Activated naive CD8-positive, alpha-beta T cell treated with anti-CD3 and anti-CD28 coated beads, Interleukin-2, amount 10 ng/mL, durations not matched to agents 7 days and 5 days (primary cell): ENCODE data around the gene UPF3B. TPM values are rescaled to one million over a fixed set of nuclear protein-coding genes. Genes with fewer than 3 reads are reported as not detected.
A peak's percentile ranks its signal among the peaks of the same experiment; 100 is the strongest.
"Not testable (repeated sequence)": the region's sequence is repeated elsewhere in the genome, so short reads cannot be mapped to it uniquely, and the experiment has no call there.

Experiments
- ATAC-seq: fragments of 150-1000 bp; cut with Tn5 transposase; one replicate; pipeline ENCODE4 v1.10.0; 2021; ENCODE audit warnings: low read depth, moderate library complexity
- POLR2A ChIA-PET: fragments of 350-600 bp; sonication (Branson Sonifier 250); formaldehyde crosslinking; loops from one replicate; lab custom pipeline; 2021; ENCODE audit warnings: antibody characterized with exemption; lab: Charles Lee
- DNase-seq: peaks from one replicate; pipeline ENCODE4 v3.0.0; 2021
- H3K27ac Mint-ChIP-seq: one replicate; pipeline ENCODE4 v1.8.0; 2022; ENCODE audit warnings: mild to moderate bottlenecking, mixed read lengths
- H3K27me3 Mint-ChIP-seq: one replicate; pipeline ENCODE4 v1.8.0; 2022; ENCODE audit warnings: mild to moderate bottlenecking, moderate library complexity, mixed read lengths
- H3K36me3 Mint-ChIP-seq: one replicate; pipeline ENCODE4 v1.8.0; 2021; ENCODE audit warnings: mild to moderate bottlenecking, mixed read lengths
- H3K4me1 Mint-ChIP-seq: one replicate; pipeline ENCODE4 v1.8.0; 2021; ENCODE audit warnings: mixed read lengths
- H3K4me3 Mint-ChIP-seq: one replicate; pipeline ENCODE4 v1.8.0; 2022; ENCODE audit warnings: mild to moderate bottlenecking, moderate library complexity, mixed read lengths
- H3K9me3 Mint-ChIP-seq: one replicate; pipeline ENCODE4 v1.8.0; 2021; ENCODE audit warnings: mixed read lengths
- total RNA-seq, 2 experiments: library from RNA; stranded (reverse); gene quantifications; one replicate each; pipeline ENCODE4 v1.2.3, GENCODE V29; 2021

The UPF3B gene
- total RNA-seq: 10 to 100 TPM; 11.1 to 11.3 TPM

DNA sequence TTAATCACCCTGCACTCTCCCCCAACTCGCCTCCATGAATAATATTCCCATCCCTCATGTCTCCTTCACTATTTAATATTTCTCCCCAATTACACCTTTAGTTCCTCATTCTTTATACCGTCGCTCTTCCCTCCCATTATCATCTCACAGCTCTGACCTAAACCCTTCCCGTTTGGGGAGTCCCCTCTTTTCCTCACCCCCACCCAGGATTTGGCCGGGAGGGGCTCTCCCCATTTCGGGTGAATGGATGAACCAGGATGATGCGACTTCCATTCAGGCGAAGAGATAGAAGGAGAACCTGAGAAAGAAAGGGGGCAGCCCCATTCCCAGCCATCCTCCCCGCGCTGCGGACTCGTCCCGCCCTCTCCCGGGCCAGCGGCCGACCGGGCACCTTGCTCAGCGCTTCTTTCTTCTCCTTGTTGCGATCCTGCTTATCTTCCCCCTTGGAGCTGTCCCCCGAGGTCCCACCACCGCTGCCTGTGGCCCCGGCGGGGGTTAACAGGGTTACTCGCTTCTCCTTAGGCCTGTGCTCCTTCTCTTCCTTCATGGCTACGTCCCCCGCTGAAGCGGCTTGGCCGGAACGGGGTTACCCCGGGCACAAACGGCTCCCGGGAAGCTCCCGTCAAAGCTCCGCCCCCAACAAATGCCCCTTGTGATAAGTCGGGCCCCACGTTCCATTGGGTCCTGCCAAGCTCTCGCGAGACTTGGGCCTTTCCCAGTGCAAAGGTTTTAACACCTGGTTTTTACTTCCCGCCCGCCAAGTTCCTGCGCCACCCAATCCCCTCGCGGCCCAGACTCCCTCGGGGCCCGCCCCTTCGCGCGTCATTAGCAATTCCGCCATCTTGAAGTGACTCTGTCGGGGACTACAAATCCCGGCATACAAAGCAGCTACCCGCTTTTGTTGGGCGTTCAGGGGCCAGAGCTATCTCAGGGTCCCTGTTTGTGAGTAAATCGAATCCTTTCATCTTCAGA, at the start of gene UPF3B:
Gene UPF3B (minus strand): TSS at position 582 of the 972 bp plus-strand sequence. CDS start 35 bp downstream, at position 547.
- POLR2A ChIA-PET: interaction anchor here (0.6 to 1.9 kb wide), 6 partner anchors 13 to 162 kb away, joined by 3 to 16 read pairs (median 4); partner anchors contain the start of genes NDUFA1, RNF113A and RPL39
- Mint-ChIP-seq H3K27ac (peak within 1 kb of the TSS; percentile 92), H3K9me3 (no peaks in the 10 kb centered on the region), H3K36me3 (peaks cover 7% of the 10 kb centered on the region), H3K4me1 (peaks cover 5% of the 10 kb centered on the region), H3K4me3 (peak within 1 kb of the TSS; percentile 97), H3K27me3 (no peaks in the 10 kb centered on the region)
- ATAC-seq (peak; percentile 96), DNase-seq (peak; percentile 85)

DNA sequence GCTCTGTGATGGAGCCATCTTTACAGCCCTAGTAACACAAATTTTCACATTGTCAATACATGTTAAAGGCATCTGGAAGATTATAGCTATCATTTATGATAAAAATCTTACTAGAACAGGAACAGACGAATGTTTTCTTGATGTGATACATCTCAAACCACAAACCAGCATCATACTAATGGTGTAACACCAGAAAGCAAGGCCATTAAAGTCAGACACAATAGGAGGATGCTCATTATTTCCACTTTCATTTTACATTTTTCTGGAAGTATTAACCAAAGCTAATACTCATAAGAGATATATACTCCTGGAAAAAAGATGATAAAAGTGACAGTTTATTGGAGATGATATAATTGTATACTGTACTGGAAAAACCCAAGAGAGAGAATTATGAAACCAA, 48.2 kb upstream of the UPF3B start:
- Mint-ChIP-seq H3K27ac (no peak overlapping the region), H3K36me3 (no peaks in the 10 kb centered on the region), H3K4me3 (no peak overlapping the region), H3K9me3 (no peaks in the 10 kb centered on the region), H3K27me3 (no peaks in the 10 kb centered on the region), H3K4me1 (peaks cover 5% of the 10 kb centered on the region)
- ATAC-seq: no peak
- POLR2A ChIA-PET: interaction anchor here (0.6 kb wide), 1 partner anchor 32 kb away, joined by 3 read pairs; no protein-coding TSS in a partner anchor
- no peak for DNase-seq

GRCh38 chrX:119899125-119899524, 46.4 kb upstream of the UPF3B start:
- ATAC-seq (no peak), DNase-seq (no peak)
- H3K27ac Mint-ChIP-seq: no peak overlapping the region
- no peaks in the 10 kb centered on the region for H3K36me3 Mint-ChIP-seq
- H3K27me3 Mint-ChIP-seq: no peaks in the 10 kb centered on the region
- peaks cover 5% of the 10 kb centered on the region for H3K4me1 Mint-ChIP-seq
- POLR2A ChIA-PET: no interaction called here
- no peaks in the 10 kb centered on the region for H3K9me3 Mint-ChIP-seq
- H3K4me3 Mint-ChIP-seq: no peak overlapping the region

DNA sequence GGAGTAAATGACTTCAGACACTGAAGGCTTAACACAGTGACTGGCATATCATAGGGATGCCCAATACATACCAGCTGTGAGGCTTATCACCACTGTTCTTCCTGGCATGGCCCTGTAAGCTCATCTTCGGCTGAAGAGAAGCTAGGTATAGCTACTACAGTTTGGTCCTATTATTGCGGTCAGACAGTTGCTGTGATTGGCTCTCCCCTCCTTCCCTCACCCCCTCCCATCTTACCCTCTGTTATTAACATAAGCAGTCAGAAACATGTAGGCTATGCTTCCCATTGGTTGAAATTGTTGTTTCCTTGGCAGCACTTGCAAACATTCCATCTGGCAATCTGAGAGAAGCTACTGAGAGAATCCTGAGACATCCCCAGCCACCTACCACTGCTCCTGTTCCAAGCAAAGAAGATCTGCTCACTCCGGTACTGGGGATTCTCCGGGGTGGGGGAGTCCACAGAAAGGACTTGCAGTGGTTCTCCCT, 43.1 kb upstream of the UPF3B start, which contains the start of gene AKAP14:
Gene AKAP14 (plus strand): TSS at position 51 of the 484 bp plus-strand sequence. CDS start 7,331 bp downstream, outside the sequence.
- DNase-seq (no peak), ATAC-seq (no peak)
- Mint-ChIP-seq H3K9me3 (no peaks in the 10 kb centered on the region), H3K27me3 (no peaks in the 10 kb centered on the region), H3K27ac (no peak within 1 kb of the TSS), H3K36me3 (no peaks in the 10 kb centered on the region), H3K4me1 (peaks cover 3% of the 10 kb centered on the region), H3K4me3 (no peak within 1 kb of the TSS)
- POLR2A ChIA-PET: no interaction called here

GRCh38 chrX:119891961-119892692, 39.4 kb upstream of the UPF3B start:
- H3K27ac Mint-ChIP-seq, H3K4me3 Mint-ChIP-seq, H3K9me3 Mint-ChIP-seq, POLR2A ChIA-PET, DNase-seq, H3K36me3 Mint-ChIP-seq, ATAC-seq, H3K27me3 Mint-ChIP-seq, H3K4me1 Mint-ChIP-seq: not testable (repeated sequence)

GRCh38 chrX:119890626-119891025, 37.9 kb upstream of the UPF3B start:
- DNase-seq, H3K27me3 Mint-ChIP-seq, H3K36me3 Mint-ChIP-seq, H3K27ac Mint-ChIP-seq, ATAC-seq, H3K4me3 Mint-ChIP-seq, H3K4me1 Mint-ChIP-seq, H3K9me3 Mint-ChIP-seq, POLR2A ChIA-PET: not testable (repeated sequence)

DNA sequence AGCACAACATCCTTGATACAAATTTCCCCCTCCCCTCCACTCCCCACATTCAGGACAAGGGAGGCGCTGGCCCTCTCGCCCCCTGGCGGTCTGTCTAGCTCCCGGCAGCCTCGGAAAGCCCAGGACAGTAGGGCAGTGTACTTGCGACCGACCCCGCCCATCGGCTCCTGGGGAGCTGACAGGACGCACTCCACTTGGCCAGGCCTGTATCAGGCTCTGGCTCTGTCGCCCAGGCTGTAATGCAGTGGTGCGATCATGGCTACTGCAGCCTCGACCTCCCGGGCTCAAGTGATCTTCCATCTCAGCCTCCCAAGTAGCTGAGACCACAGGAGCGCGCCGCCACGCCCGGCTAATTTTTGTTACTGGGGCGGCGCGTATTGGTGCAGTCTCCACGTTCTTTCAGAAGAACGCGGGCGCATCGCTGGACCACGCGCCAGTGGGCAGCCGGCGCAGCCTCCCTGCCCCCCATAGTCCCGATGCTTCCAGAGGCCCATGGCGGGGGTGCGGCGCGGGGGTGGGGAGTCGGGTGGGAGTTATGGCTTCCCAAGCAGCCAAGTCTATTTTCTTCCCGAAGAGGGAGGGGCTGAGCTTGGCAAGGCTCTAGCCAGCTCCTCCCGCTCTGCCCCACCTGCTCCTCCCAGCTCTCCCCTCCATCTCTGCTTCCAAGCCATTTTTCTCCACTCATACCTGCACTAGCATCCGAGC, 35.1 kb upstream of the UPF3B start:
- POLR2A ChIA-PET: interaction anchor here (0.6 to 2.1 kb wide), 3 partner anchors 17 to 492 kb away, joined by 4 to 12 read pairs (median 5); partner anchors contain the start of gene RPL39
- Mint-ChIP-seq H3K4me1 (peaks cover 6% of the 10 kb centered on the region), H3K9me3 (no peaks in the 10 kb centered on the region), H3K36me3 (no peaks in the 10 kb centered on the region), H3K27me3 (no peaks in the 10 kb centered on the region), H3K27ac (no peak overlapping the region), H3K4me3 (peak overlapping the region; percentile 52)
- peak; percentile 61 for ATAC-seq
- DNase-seq: peak; percentile 64

DNA sequence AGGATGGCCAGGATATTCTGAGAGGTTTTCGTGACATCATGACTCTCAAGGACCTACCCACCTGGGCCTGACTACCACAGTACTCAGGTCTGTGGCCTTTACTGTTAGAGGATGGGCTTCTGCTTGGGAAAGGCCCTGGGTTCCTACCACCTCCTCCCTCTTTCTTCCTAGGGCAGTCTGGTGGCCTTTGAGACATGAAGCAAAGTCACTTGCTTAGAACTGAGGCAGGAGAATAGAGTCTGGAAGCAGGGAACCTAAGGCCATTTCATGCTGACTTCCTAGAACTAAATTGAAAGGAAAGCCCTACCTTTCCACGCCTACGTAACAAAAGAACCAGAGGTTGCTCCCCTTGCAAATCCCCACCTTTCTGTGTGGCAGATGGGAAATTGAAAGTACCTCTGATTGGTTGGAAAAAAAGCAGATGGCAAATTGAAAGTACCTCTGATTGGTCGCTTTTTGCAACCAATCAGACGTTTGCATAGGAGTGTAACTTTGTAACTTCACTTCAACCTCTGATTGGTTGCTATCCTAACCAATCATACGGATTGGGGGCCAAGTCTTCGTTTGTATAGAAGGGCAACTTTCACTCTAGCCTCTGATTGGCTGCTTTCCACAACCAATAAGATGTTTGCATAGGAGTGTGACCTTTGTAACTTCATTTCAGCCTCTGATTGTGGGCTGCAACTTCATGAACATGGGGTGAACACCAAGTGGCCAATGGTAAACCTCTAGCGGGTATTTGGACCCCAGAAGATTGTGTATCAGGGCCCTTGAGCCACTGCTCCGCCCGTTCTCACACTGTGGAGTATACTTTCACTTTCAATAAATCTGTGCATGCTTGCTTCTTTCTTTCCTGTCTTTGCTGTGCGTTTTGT, 33.0 kb upstream of the UPF3B start:
- Mint-ChIP-seq H3K27ac (peak overlapping the region; percentile 60), H3K36me3 (no peaks in the 10 kb centered on the region), H3K4me3 (peak overlapping the region; percentile 65), H3K4me1 (peaks cover 8% of the 10 kb centered on the region), H3K27me3 (no peaks in the 10 kb centered on the region), H3K9me3 (no peaks in the 10 kb centered on the region)
- POLR2A ChIA-PET: no interaction called here
- DNase-seq (peak; percentile 31), ATAC-seq (peak; percentile 90)

- DNase-seq: peak; percentile 34
- H3K4me3 Mint-ChIP-seq: no peak overlapping the region
- no peaks in the 10 kb centered on the region for H3K27me3 Mint-ChIP-seq
- peaks cover 13% of the 10 kb centered on the region for H3K4me1 Mint-ChIP-seq
- H3K27ac Mint-ChIP-seq: peak overlapping the region; percentile 62
- no peaks in the 10 kb centered on the region for H3K9me3 Mint-ChIP-seq
- ATAC-seq: peak; percentile 85
- POLR2A ChIA-PET: interaction anchor here (1.3 kb wide), 1 partner anchor 9 kb away, joined by 3 read pairs; the partner anchor contains the start of genes NDUFA1 and RNF113A
- H3K36me3 Mint-ChIP-seq: peaks cover 3% of the 10 kb centered on the region
These were observed 28.0 kb upstream of the UPF3B start for GRCh38 chrX:119880552-119881437.

DNA sequence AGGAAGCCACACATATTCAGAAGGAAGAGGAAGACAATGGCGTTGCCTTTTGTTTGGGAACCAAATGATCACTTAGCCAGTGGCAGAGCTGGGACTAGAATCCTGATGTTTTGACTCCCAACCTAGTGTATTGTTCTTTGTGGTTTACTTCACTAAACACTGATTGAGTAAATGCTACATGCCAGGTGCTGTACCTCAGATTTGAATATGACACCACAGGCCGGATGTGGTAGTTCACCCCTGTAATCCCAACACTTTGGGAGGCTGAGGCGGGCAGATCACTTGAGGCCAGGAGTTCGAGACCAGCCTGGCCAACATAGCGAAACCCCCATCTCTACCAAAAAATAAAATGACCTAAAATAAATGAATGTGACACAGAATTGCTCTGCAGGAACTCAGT, 27.3 kb upstream of the UPF3B start:
- Mint-ChIP-seq H3K4me3 (no peak overlapping the region), H3K36me3 (peaks cover 3% of the 10 kb centered on the region), H3K27ac (peak overlapping the region; percentile 62), H3K4me1 (peaks cover 13% of the 10 kb centered on the region), H3K9me3 (no peaks in the 10 kb centered on the region), H3K27me3 (no peaks in the 10 kb centered on the region)
- ATAC-seq: no peak
- POLR2A ChIA-PET: interaction anchor here (1.0 to 1.3 kb wide), 2 partner anchors 9 to 10 kb away, joined by 3 to 7 read pairs; partner anchors contain the start of genes NDUFA1 and RNF113A
- DNase-seq: no peak

- Mint-ChIP-seq H3K9me3 (no peaks in the 10 kb centered on the region), H3K4me1 (peaks cover 13% of the 10 kb centered on the region), H3K27ac (no peak overlapping the region), H3K27me3 (no peaks in the 10 kb centered on the region), H3K36me3 (peaks cover 3% of the 10 kb centered on the region), H3K4me3 (no peak overlapping the region)
- POLR2A ChIA-PET: interaction anchor here (0.6 to 0.8 kb wide), 3 partner anchors 9 to 120 kb away, joined by 3 to 4 read pairs (median 3); partner anchors contain the start of genes RPL39 and SOWAHD
- DNase-seq: no peak
- no peak for ATAC-seq
These were observed 26.0 kb upstream of the UPF3B start for GRCh38 chrX:119878740-119879139.
